ENCODE data around the gene APOLD1. TPM values are rescaled to one million over a fixed set of nuclear protein-coding genes. Genes with fewer than 3 reads are reported as not detected.
"Not testable (repeated sequence)": the region's sequence is repeated elsewhere in the genome, so short reads cannot be mapped to it uniquely, and the experiment has no call there.

APOLD1 gene
- total RNA-seq, 1 donor from 2014 or later, result 0.75 TPM

GRCh38 chr12:12799163-12799920 is 13.9 kb downstream of the APOLD1 start:
- POLR2A ChIA-PET, result interaction anchor here (1.5 kb wide), 1 partner anchor 14 kb away, joined by 3 read pairs; the partner anchor contains the start of gene DDX47
- intact Hi-C loops (cut with micrococcal nuclease), result no loop called here
- H3K27ac Mint-ChIP-seq, result no peak overlapping the region
- no peaks in the 10 kb centered on the region for H3K36me3 Mint-ChIP-seq (ENCODE audit: low read depth)
- ATAC-seq (ENCODE audit: low read depth) (no peak), DNase-seq (no peak)
- no peaks in the 10 kb centered on the region for H3K9me3 Mint-ChIP-seq
- no peak overlapping the region for H3K4me3 Mint-ChIP-seq
- H3K4me1 Mint-ChIP-seq, result peaks cover 33% of the 10 kb centered on the region
- CTCF ChIA-PET, result no interaction called here
- no peaks in the 10 kb centered on the region for H3K27me3 Mint-ChIP-seq
- TF ChIP-seq CTCF (IDR thresholded peaks at IDR 0.05), result no peak

- Mint-ChIP-seq H3K36me3 (ENCODE audit: low read depth) (no peaks in the 10 kb centered on the region), H3K27ac (no peak overlapping the region)
Measured at GRCh38 chr12:12800406-12801180, 15.1 kb downstream of the APOLD1 start.

GRCh38 chr12:12801656-12802055 is 16.2 kb downstream of the APOLD1 start:
- peak overlapping the region; percentile 8 for H3K27ac Mint-ChIP-seq
- not testable (repeated sequence) for H3K36me3 Mint-ChIP-seq (ENCODE audit: low read depth); DNase-seq; H3K9me3 Mint-ChIP-seq; H3K4me3 Mint-ChIP-seq; H3K27me3 Mint-ChIP-seq
- intact Hi-C loops (cut with micrococcal nuclease), result loop anchor here (10.0 kb wide), 1 partner anchor 1067 kb away; no protein-coding TSS in a partner anchor
- ATAC-seq (ENCODE audit: low read depth), result peak; percentile 35
- POLR2A ChIA-PET, result interaction anchor here (0.6 to 0.7 kb wide), 2 partner anchors 14 to 85 kb away, joined by 3 to 4 read pairs; no protein-coding TSS in a partner anchor
- CTCF ChIA-PET, result interaction anchor here (1.3 kb wide), 1 partner anchor 12 kb away, joined by 4 read pairs; no protein-coding TSS in a partner anchor
- H3K4me1 Mint-ChIP-seq, result peaks cover 51% of the 10 kb centered on the region

More at GRCh38 chr12:12800406-12801180, 15.1 kb downstream of the APOLD1 start:
- TF ChIP-seq CTCF (IDR thresholded peaks at IDR 0.05), result no peak
- H3K9me3 Mint-ChIP-seq, result no peaks in the 10 kb centered on the region
- no peak overlapping the region for H3K4me3 Mint-ChIP-seq
- peaks cover 43% of the 10 kb centered on the region for H3K4me1 Mint-ChIP-seq
- ChIA-PET CTCF (interaction anchor here (1.3 kb wide), 1 partner anchor 11 kb away, joined by 4 read pairs; no protein-coding TSS in a partner anchor), POLR2A (interaction anchor here (1.5 kb wide), 1 partner anchor 13 kb away, joined by 3 read pairs; the partner anchor contains the start of gene DDX47)
- intact Hi-C loops (cut with micrococcal nuclease), result loop anchor here (1.0 to 10.0 kb wide), 2 partner anchors 8 to 1066 kb away; no protein-coding TSS in a partner anchor
- no peak for ATAC-seq (ENCODE audit: low read depth)
- DNase-seq, result no peak
- H3K27me3 Mint-ChIP-seq, result no peaks in the 10 kb centered on the region

- Mint-ChIP-seq H3K9me3 (no peaks in the 10 kb centered on the region), H3K27me3 (no peaks in the 10 kb centered on the region), H3K27ac (peak overlapping the region; percentile 6), H3K4me3 (peak overlapping the region; percentile 12), H3K36me3 (ENCODE audit: low read depth) (no peaks in the 10 kb centered on the region), H3K4me1 (peaks cover 65% of the 10 kb centered on the region)
- no peak for DNase-seq
- POLR2A ChIA-PET, result interaction anchor here (0.7 to 2.5 kb wide), 6 partner anchors 10 to 446 kb away, joined by 3 to 19 read pairs (median 4); partner anchors contain the start of genes BORCS5 and DDX47
- no peak for TF ChIP-seq CTCF (IDR thresholded peaks at IDR 0.05)
- CTCF ChIA-PET, result interaction anchor here (0.7 to 5.3 kb wide), 3 partner anchors 15 to 409 kb away, joined by 3 to 30 read pairs (median 3); no protein-coding TSS in a partner anchor
- intact Hi-C loops (cut with micrococcal nuclease), result loop anchor here (1.0 to 10.0 kb wide), 3 partner anchors 10 to 1068 kb away; partner anchors contain the start of gene DDX47
- peak; percentile 70 for ATAC-seq (ENCODE audit: low read depth)
Measured at GRCh38 chr12:12803186-12803585, 17.7 kb downstream of the APOLD1 start.

- intact Hi-C loops (cut with micrococcal nuclease), result loop anchor here (10.0 kb wide), 1 partner anchor 1069 kb away; no protein-coding TSS in a partner anchor
- Mint-ChIP-seq H3K4me3 (no peak overlapping the region), H3K27me3 (no peaks in the 10 kb centered on the region), H3K4me1 (peaks cover 73% of the 10 kb centered on the region), H3K36me3 (ENCODE audit: low read depth) (no peaks in the 10 kb centered on the region), H3K27ac (peak overlapping the region; percentile 96), H3K9me3 (no peaks in the 10 kb centered on the region)
- ChIA-PET CTCF (interaction anchor here (5.3 kb wide), 1 partner anchor 16 kb away, joined by 30 read pairs; no protein-coding TSS in a partner anchor), POLR2A (interaction anchor here (0.8 to 2.5 kb wide), 5 partner anchors 9 to 106 kb away, joined by 3 to 19 read pairs (median 6); partner anchors contain the start of gene DDX47)
- TF ChIP-seq CTCF (IDR thresholded peaks at IDR 0.05), result no peak
- DNase-seq (no peak), ATAC-seq (ENCODE audit: low read depth) (no peak)
Measured at GRCh38 chr12:12804011-12804410, 18.6 kb downstream of the APOLD1 start.
